Choroid plexus epithelial cell (primary cell): ENCODE results near the gene ARMC9.

Source experiments
- DNase-seq: peaks from one replicate; pipeline ENCODE4 v3.0.0-alpha.2; 2010; ENCODE audit warnings: low read depth
- H3K4me3 ChIP-seq: 2 replicates; pipeline ENCODE4 v1.5.1; 2011; ENCODE audit warnings: low read depth, mild to moderate bottlenecking, control low read depth, low read length, moderate library complexity
- CTCF ChIP-seq: conservative IDR thresholded peaks from 2 replicates; pipeline ENCODE4 v1.5.1; 2011; ENCODE audit warnings: low read depth, mild to moderate bottlenecking, control low read depth, inconsistent platforms, low read length, moderate library complexity

ARMC9 gene

GRCh38 chr2:231392431-231393148, 194.2 kb downstream of the ARMC9 start:
- no peak for DNase-seq
- no peak for TF ChIP-seq CTCF
- H3K4me3 ChIP-seq = no peak overlapping the region

DNA sequence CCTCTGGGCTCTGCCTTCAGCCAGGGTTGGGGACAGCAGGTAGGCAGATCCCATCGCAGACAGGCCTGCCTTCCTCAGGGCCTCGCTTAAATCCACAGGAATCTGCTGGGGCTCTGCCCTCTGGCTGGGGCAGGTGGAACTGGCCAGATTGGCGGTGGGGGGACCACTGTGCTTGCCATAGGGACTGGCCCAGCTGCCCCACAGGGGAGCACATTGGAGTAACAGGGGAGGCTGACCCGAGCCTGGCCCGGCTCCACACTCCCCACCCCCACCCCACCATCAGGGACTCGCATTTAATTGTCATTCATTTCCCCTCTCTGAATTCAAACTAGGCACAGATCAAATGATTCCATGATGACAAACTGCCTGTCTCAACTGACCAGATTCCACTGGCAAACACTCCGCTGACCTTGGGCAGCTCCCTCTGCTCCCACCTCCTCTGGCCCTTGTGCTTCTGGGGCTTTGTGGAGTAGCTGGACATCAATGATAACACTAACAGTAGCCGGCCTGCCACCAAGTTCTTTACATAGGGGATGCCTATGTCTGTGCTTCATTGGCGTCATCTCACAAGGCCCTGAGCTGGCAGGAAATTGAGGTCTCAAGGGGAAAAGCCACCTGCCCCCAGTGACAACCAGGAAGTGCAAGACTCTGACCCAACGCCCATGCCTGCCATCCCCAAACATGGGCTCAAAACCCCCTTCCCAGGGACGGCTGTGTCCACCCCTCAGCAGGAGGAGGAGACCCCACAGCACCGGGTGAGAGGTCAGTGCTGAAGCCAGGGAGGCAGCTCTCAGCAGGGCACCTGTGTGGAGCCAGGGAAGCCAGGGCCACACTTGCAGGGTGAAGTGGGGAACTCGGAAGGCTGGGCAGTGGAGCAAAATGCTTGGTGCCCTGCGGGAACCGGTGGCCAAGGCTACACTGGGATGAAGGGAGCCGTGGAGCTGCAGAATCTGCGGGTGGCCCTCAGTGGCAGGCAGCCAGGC, 195.0 kb downstream of the ARMC9 start:
- no peak for DNase-seq
- peak; percentile 42 for TF ChIP-seq CTCF
- no peak overlapping the region for H3K4me3 ChIP-seq

GRCh38 chr2:231394211-231395141, 196.0 kb downstream of the ARMC9 start:
- H3K4me3 ChIP-seq = no peak overlapping the region
- DNase-seq = no peak
- TF ChIP-seq CTCF = peak; percentile 10

- DNase-seq = no peak
- H3K4me3 ChIP-seq = peak within 1 kb of the TSS; percentile 17
- TF ChIP-seq CTCF = no peak
Observed at GRCh38 chr2:231395188-231396057, 197.0 kb downstream of the ARMC9 start, which contains the start of gene B3GNT7. B3GNT7 (plus strand) TSS chr2:231395710; CDS start chr2:231395804, 94 bp downstream.

DNA sequence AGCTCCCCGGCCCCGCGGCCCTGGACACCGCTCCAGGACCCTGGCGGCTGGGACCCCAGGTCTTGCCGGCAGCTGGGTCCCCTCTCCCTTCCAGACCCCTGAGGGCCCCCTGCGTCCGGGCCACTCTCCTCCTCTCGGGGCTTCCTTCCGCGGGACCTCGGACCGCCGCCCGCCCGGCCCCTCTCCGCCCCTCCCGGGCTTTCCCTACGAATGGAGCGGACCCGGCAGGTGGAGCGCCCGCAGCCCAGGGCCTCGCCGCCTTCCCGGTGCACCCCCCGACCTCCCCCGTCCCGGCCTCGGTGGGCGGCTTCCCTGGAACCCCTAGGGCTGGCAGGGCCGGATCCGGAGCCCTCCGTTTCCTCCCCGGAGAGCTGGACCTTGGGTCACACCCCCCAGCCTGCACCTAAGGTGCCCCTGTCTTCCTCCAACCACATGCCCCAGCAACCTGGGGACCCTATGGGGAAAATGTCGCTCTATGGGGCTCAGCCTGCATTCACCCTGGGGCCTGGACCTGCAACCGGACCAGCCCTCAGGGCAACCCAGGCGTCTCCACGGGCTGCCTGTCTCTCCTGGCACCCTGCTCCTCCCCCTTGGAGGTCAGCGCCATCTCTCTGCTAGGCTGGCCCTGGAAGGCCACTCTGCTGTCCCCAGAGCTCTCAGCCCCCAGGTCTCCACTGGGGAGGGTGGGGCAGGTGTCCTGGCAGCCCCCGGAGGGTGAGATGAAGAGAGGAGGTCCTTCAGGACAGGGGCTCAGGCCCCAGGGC, 197.8 kb downstream of the ARMC9 start:
- H3K4me3 ChIP-seq = no peak overlapping the region
- no peak for DNase-seq
- TF ChIP-seq CTCF = no peak
